OCI-LY1 (cell line): Measurements from ENCODE around the gene PTPRN2.

Experiments
- H2AFZ ChIP-seq: fragments of 200-600 bp; sonication (generic), shearing (Covaris generic); 2 replicates; pipeline ENCODE4 v1.6.0; 2014; ENCODE audit warnings: antibody characterized with exemption, mild to moderate bottlenecking, low read length
- H3F3A ChIP-seq: fragments of 200-600 bp; sonication (generic), shearing (Covaris generic); 2 replicates; pipeline ENCODE4 v1.6.0; 2014; ENCODE audit warnings: mild to moderate bottlenecking, antibody characterized with exemption, low read length, moderate library complexity; ENCODE audit not compliant: insufficient read depth
- H3K27ac ChIP-seq: fragments of 200-600 bp; sonication (generic); 2 replicates; pipeline ENCODE4 v1.5.1; 2014; ENCODE audit warnings: low read length, mixed run types, mild to moderate bottlenecking, low read depth; ENCODE audit not compliant: poor library complexity, severe bottlenecking
- H3K27me3 ChIP-seq: fragments of 200-600 bp; sonication (generic); 2 replicates; pipeline ENCODE4 v1.6.0; 2014; ENCODE audit warnings: antibody characterized with exemption, mild to moderate bottlenecking, low read length, moderate library complexity; ENCODE audit not compliant: insufficient read depth
- H3K36me3 ChIP-seq: fragments of 200-600 bp; sonication (generic); 2 replicates; pipeline ENCODE4 v1.6.1; 2014; ENCODE audit warnings: mild to moderate bottlenecking, antibody characterized with exemption, low read length, moderate library complexity, mixed read lengths; ENCODE audit not compliant: insufficient read depth
- H3K4me1 ChIP-seq: fragments of 200-600 bp; sonication (generic); 2 replicates; pipeline ENCODE4 v1.5.1; 2014; ENCODE audit warnings: mild to moderate bottlenecking, low read length, moderate library complexity; ENCODE audit not compliant: insufficient read depth, severe bottlenecking
- H3K4me2 ChIP-seq: fragments of 200-600 bp; sonication (generic), shearing (Covaris generic); 2 replicates; pipeline ENCODE4 v1.6.1; 2014; ENCODE audit warnings: low read length
- H3K4me3 ChIP-seq: fragments of 200-600 bp; sonication (generic); 2 replicates; pipeline ENCODE4 v1.5.1; 2014; ENCODE audit warnings: low read length, low read depth, mild to moderate bottlenecking, mixed read lengths; ENCODE audit not compliant: poor library complexity, severe bottlenecking
- H3K79me2 ChIP-seq: fragments of 200-600 bp; shearing (Covaris generic); 2 replicates; pipeline ENCODE4 v1.6.1; 2016; ENCODE audit warnings: mixed run types, low read length, mixed read lengths; ENCODE audit not compliant: insufficient read depth
- H3K9ac ChIP-seq: fragments of 200-600 bp; sonication (generic), shearing (Covaris generic); 2 replicates; pipeline ENCODE4 v1.6.1; 2014; ENCODE audit warnings: mild to moderate bottlenecking, low read length, mixed read lengths
- H3K9me2 ChIP-seq: fragments of 200-600 bp; sonication (generic), shearing (Covaris generic); 2 replicates; pipeline ENCODE4 v1.6.1; 2014; ENCODE audit warnings: low read depth, mild to moderate bottlenecking, low read length, mixed read lengths
- H3K9me3 ChIP-seq: fragments of 200-600 bp; shearing (Covaris generic); 2 replicates; pipeline ENCODE4 v1.6.1; 2014; ENCODE audit warnings: low read length, mixed read lengths
- H4K20me1 ChIP-seq: fragments of 200-600 bp; sonication (generic), shearing (Covaris generic); 2 replicates; pipeline ENCODE4 v1.6.0; 2016; ENCODE audit warnings: mild to moderate bottlenecking, low read length; ENCODE audit not compliant: insufficient read depth
- CTCF ChIP-seq: fragments of 200-600 bp; sonication (generic), shearing (Covaris generic); IDR thresholded peaks from 2 replicates; pipeline ENCODE4 v1.5.1; 2017; ENCODE audit warnings: mild to moderate bottlenecking, antibody characterized with exemption, low read length, moderate library complexity, mixed read lengths
- EZH2 ChIP-seq: fragments of 200-600 bp; sonication (generic), shearing (Covaris generic); IDR thresholded peaks from 2 replicates; pipeline ENCODE4 v1.8.0; 2017; ENCODE audit warnings: borderline replicate concordance, mixed run types, mild to moderate bottlenecking, antibody characterized with exemption, low read length, moderate library complexity, mixed read lengths

PTPRN2 gene

GRCh38 chr7:157760004-157760730 lies 827.5 kb downstream of the PTPRN2 start:
- Histone ChIP-seq H3K9me3 (no peaks in the 10 kb centered on the region; the same call in 1 of the 2 replicates), H3K27me3 (no peaks in the 10 kb centered on the region; the same call in 1 of the 2 replicates), H3K4me1 (no peaks in the 10 kb centered on the region), H3F3A (no peaks in the 10 kb centered on the region), H3K4me3 (no peak overlapping the region), H4K20me1 (no peaks in the 10 kb centered on the region), H3K36me3 (no peaks in the 10 kb centered on the region), H3K79me2 (no peaks in the 10 kb centered on the region), H2AFZ (no peak overlapping the region), H3K9me2 (no peaks in the 10 kb centered on the region), H3K9ac (no peak overlapping the region), H3K27ac (no peak overlapping the region), H3K4me2 (no peak overlapping the region)
- no peak for TF ChIP-seq EZH2
- no peak for TF ChIP-seq CTCF

GRCh38 chr7:157759246-157759805 lies 828.3 kb downstream of the PTPRN2 start:
- Histone ChIP-seq H3F3A (no peaks in the 10 kb centered on the region), H3K9ac (no peak overlapping the region), H3K9me3 (no peaks in the 10 kb centered on the region; the same call in 1 of the 2 replicates), H4K20me1 (no peaks in the 10 kb centered on the region), H3K27me3 (no peaks in the 10 kb centered on the region; the same call in 1 of the 2 replicates), H3K36me3 (no peaks in the 10 kb centered on the region), H3K4me1 (no peaks in the 10 kb centered on the region), H3K9me2 (no peaks in the 10 kb centered on the region), H3K4me2 (no peak overlapping the region), H3K27ac (no peak overlapping the region), H3K79me2 (no peaks in the 10 kb centered on the region), H2AFZ (no peak overlapping the region), H3K4me3 (no peak overlapping the region)
- TF ChIP-seq EZH2 (no peak), CTCF (no peak)

GRCh38 chr7:157758468-157759245 lies 829.0 kb downstream of the PTPRN2 start:
- H3K9me2 ChIP-seq, result no peaks in the 10 kb centered on the region
- H3K9ac ChIP-seq, result no peak overlapping the region
- H3F3A ChIP-seq, result no peaks in the 10 kb centered on the region
- no peak overlapping the region for H2AFZ ChIP-seq
- H3K79me2 ChIP-seq, result no peaks in the 10 kb centered on the region
- H4K20me1 ChIP-seq, result no peaks in the 10 kb centered on the region
- no peak overlapping the region for H3K4me2 ChIP-seq
- no peaks in the 10 kb centered on the region; the same call in 1 of the 2 replicates for H3K27me3 ChIP-seq
- TF ChIP-seq CTCF (no peak), EZH2 (no peak)
- no peaks in the 10 kb centered on the region for H3K9me3 ChIP-seq
- H3K4me1 ChIP-seq, result no peaks in the 10 kb centered on the region
- H3K4me3 ChIP-seq, result no peak overlapping the region
- no peak overlapping the region for H3K27ac ChIP-seq
- no peaks in the 10 kb centered on the region for H3K36me3 ChIP-seq
